HL-60 (cell line): Measurements from ENCODE around the gene DLX3.

Experiments used
- GABPA ChIP-seq: IDR thresholded peaks from 2 replicates; pipeline ENCODE4 v1.6.1; 2012; ENCODE audit warnings: low read depth
- POLR2AphosphoS5 ChIP-seq: IDR thresholded peaks from 2 replicates; pipeline ENCODE4 v1.6.1; 2012; ENCODE audit warnings: low read depth
- TF ChIP-seq, protein P1 (sequence below): IDR thresholded peaks from one replicate; pipeline ENCODE4 v1.5.1; 2011; ENCODE audit warnings: low read length, control low read depth, inconsistent platforms; ENCODE audit not compliant: insufficient read depth

DNA sequence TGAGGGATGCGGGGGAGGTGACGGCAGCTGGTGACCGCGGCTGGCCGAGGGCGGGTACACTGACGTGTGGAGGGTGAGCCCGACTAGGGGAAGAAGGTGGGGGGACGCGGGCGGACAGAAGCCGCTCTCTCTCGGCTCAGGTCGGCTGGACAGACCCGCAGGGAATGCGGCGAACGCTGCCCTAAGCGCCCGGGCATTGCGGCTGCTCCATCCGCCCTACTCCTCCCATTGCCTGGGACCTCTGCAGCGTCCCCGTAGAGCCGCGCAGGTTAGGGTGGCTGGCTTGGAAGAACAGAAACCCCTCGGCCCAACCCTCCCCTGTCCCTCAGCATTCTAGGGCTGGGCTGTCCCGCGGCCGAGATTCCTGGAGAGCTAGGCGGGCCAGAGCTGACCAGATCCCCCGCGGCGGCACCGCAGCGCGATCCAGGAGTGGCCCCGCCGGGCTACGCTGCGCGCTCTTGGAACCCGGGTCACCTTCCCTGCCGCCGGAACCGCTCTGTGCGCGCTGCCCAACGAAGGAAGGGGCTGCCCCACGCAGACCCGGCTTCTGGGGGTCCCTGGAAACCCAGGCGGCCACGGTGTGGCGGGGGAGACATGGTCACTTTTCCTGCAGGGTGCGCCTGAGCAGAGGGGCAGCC, 23.1 kb downstream of the DLX3 start:
- TF ChIP-seq, protein P1, sequence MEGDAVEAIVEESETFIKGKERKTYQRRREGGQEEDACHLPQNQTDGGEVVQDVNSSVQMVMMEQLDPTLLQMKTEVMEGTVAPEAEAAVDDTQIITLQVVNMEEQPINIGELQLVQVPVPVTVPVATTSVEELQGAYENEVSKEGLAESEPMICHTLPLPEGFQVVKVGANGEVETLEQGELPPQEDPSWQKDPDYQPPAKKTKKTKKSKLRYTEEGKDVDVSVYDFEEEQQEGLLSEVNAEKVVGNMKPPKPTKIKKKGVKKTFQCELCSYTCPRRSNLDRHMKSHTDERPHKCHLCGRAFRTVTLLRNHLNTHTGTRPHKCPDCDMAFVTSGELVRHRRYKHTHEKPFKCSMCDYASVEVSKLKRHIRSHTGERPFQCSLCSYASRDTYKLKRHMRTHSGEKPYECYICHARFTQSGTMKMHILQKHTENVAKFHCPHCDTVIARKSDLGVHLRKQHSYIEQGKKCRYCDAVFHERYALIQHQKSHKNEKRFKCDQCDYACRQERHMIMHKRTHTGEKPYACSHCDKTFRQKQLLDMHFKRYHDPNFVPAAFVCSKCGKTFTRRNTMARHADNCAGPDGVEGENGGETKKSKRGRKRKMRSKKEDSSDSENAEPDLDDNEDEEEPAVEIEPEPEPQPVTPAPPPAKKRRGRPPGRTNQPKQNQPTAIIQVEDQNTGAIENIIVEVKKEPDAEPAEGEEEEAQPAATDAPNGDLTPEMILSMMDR, result no peak
- TF ChIP-seq GABPA, result no peak
- TF ChIP-seq POLR2AphosphoS5, result no peak
